GM19468 (cell line): Measurements from ENCODE around the gene ZBTB20.

Experiments used
- ATAC-seq: cut with Tn5 transposase; IDR thresholded peaks from one replicate; pipeline ENCODE4 v1.9.1; 2021; ENCODE audit warnings: mild to moderate bottlenecking, moderate library complexity, moderate number of reproducible peaks; ENCODE audit not compliant: unreplicated experiment; ENCODE audit errors: extremely low read depth

Gene ZBTB20

DNA sequence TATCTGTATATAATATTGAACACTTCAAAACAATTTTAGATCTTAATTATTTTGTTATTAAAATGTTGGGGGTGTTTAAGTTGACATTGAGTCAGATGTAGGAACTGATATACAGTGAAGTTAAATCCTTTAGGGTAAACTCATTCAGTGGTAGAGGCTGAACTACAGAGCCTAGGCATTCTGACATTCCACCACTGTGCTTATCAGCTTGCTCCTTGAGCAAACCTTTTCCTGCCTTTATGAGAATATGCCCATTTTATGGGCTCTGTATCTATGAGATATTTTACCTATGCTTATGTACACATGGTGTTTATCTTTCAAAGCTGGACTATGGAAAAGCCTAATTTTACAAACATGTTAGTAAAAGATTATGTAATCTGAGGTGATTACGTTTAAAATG is 407.5 kb downstream of the ZBTB20 start:
- no peak for ATAC-seq

DNA sequence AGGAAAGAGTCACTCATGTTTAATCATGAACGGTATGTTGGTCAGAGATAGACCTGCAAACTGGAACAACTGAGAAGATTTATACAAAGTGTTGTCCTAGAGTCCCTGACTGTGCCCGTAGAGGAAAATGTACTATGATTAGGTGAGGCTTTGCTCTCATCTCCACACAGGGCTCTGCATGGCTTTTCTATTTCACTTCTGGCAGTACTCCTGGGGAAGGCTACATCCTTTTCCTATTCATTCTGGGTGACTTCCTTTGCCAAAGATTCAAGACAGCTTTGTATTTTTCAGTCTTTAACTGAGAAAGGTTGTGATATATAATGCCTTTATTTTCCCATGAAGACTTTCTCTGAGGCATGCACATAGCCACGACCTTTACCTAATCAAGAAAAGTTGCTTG is 414.7 kb downstream of the ZBTB20 start:
- no peak for ATAC-seq

DNA sequence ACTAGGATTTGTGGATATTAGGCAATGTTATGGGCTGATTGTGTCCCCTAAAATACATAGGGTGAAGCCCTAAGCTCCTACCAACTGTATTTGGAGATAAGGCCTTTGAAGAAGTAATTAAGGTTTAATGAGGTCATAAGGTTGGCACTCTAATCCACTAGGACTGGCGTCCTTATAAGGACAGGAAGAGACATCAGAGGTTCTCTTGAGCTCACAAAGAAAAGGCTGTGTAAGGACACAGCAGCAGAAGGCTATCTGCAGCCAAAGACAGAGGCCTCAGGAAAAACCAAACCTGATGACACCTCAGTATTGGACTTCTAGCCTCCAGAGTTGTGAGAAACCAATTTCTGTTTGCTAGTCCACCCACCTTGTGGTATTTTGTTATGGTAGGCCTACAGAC is 416.7 kb downstream of the ZBTB20 start:
- no peak for ATAC-seq

DNA sequence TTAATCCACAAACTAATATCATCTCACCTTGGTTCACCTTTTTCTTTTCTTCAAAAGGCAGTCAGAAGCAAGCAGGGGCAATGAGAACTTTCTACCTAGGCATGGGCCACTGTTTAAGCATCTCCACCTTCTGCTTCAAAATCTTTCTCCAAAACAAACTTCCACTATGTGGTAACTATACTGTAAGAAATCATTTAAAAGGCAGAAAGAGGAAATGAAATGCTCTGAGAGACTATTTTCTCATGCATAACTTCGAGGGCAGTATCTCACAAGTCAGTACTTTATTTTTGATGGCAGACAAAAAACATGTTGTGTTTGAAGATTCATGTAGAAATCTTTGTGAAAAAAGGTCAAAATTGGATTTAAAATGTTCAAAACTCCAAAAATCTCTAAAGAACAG is 419.7 kb downstream of the ZBTB20 start:
- ATAC-seq, result no peak

DNA sequence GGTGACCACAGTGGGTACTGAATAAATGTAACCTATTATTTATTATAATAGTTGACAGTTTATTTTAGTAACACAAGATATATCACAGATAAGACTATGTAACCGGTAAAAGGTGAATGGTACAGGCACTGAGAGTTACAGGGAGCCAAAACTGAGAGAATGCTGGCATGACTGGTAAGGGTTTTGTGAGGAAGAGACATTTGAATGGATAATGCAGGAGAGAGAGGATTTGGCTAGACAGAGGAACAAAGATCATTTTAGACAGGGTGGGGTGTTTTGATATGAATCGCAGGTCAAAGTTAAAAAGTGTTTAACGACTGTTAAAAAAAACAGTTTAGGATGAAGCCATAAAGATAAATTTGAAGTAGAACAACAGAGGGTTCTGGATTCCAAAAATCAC is 421.1 kb downstream of the ZBTB20 start:
- no peak for ATAC-seq

DNA sequence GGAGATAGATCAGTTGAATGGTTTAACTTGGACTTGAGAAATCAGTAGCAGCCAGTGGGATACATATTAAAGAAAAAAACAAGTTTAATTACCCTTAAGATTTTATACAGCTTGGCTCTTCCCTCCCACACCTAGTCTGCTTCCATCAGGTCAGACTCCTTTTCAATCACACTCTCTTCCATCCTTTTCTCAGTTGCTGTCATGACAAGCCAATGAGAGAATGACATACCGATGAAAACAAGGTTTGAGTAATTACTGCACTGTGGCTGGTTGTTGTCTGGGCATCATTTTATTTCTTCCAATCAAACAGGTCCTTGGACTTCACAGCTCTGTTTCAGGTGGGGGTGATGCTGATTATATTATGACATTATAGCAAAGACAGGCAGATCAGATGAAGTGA is 424.6 kb downstream of the ZBTB20 start:
- ATAC-seq, result no peak

DNA sequence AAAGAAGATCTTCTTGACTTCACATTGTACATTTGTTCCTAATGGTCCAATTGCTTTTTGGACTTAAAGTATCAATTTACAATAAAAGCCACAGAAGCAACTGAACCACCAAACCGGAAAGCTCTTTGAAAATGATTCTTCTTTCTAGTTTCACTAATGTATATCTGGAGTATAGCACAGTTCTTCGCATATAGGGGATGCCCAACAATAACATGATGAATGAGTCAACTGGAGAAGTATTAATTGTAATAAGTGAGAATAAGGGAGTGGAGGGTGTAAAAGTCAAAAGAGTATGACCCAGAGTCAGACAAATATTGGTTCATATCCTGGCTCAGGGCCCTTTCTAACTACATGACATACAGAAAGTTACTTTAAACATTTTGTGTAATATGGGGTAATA is 425.2 kb downstream of the ZBTB20 start:
- no peak for ATAC-seq

DNA sequence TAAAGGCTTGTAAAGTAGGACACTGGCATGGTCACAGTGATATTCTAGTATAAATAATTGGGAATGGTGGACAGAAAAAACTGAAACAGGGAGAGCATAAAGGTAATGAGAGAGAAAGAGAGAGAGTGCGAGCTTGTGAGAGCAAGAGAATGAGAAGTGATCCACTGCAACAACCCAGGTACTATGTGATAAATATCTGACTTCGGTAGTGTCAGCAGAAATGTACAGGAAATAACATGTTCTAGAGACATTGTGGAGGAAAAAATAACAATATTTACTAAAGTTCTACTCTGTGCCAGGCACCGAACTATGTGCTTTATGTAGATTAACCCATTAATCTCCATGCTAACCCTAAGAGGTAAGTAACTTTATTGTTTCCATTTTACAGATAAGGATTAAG is 425.9 kb downstream of the ZBTB20 start:
- no peak for ATAC-seq

DNA sequence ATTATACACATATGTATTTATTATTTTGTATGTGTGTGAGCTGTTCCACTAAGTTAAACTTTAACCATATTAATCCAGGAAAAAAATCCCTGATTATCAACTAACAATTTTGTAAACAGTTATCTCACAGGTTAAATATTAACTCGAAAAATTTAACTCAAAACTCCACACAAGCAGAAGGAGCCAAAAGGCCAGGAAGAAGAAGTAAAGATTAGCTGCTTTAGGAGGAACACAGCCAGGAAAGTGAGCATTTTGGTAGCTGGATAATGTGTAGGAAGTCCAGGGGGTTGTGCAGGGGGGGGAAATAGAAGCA is 428.2 kb downstream of the ZBTB20 start:
- ATAC-seq, result no peak

DNA sequence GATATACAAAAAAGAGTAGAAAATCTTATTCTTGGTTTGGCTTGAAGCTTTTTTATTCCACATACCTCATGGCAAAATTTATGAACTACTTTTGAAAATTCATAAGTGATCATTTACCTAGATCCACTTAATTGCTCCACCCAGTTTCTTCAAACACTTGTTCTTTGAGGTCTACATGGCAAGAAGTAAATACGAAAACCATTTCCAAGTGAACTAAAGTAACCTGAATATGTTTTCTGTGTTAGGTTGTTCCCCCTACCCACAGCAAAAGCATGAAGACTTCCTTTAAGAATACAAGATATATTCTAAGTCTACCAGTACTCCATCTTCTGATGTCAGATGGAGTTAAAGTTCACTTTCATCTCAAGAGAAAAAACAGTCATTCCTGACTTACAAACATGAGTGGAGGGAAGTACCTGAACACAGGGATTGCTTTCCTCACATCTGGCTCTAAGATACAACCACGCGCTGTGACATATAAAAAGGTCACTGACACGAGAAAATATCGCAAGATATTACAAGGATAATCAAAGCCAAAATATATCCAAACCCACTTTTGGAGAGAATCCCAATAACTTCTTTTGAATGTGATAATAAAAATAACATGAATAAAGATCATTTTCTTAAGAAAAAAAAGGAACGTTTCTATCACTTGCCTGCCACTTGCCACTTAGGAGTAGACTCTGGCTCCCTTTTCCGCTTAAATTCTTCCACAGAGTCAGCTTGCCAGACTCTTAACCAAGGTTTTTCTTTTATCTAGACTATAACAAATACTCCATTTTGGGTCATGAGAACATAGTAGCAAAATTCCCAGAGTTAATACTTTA is 428.8 kb downstream of the ZBTB20 start:
- ATAC-seq, result no peak

DNA sequence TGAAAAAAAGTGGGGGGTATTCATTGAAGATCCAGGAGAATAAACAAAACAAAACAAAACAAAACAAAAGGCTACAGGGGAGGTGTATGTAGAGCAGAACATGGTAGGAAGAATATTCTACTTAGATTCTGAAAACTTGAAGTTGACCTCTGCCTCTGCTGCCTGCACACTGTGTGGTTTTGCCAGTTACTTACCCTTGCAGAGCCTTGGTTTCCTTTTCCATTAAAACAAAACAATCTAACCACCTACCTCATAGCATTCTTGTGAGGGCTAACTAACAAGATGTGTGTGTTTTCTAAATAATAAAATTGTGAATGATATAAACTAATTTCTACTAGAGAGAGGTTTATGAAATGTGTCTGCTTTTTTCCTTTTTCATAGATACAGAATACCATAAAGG is 430.2 kb downstream of the ZBTB20 start:
- no peak for ATAC-seq

DNA sequence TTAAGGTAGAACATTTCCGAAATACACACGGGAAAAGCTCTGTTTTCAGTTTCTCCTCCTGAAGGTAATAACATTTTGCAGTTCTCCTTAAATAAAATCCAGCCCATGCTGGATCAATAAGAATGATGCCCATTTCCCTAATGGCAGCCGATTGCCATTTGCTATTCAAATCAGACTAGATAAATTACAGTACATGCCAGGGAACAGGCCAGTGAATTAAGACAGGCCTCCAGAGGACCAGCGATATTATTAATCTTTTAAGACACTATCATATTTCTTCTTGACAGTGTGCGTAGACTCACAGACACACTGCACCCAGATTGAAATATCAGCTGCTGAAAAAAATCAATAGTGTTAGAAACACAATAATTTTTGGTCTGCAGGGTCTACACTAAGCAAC is 431.0 kb downstream of the ZBTB20 start:
- no peak for ATAC-seq

DNA sequence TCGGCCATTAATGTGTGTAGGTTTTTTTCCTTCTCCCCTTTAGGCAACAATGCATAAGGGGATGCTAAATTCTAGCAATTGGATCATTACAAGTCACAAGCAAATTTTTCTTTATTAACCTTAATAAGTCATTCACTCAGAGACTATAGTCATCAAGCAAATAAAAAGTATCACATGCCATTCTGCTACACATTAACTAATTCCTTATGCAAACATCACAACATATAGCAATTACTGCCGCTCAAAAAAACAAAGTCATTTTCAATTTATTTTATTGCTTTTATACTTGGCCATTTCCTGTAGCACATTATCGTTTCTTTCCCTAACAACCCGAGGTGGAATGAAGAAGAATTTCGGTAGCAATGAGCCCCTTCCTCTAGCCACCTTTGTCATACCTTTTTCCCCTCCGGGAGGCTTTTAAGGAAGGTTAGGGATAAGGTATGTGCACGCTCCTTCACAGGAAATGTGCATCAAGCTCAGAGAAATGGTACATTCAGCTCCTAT is 432.1 kb downstream of the ZBTB20 start:
- no peak for ATAC-seq

DNA sequence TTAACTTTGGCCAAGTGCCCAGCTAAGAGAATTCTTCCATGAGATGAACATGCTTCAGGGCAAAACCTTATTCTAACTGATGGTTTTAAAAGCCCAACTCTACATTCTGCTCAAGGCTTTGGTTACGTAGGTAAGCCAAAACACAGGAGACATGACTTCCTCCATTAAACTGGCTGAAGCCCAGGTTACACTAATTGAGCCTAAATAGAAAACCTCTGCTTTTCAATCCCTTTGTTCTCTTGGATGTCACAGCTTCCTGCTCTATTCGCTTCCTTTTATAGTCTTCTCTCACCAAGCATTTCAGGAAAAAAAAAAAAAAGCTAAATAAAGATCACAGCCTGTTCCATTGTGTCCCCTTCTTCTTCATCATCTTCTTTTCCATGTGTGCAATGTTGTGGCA is 432.9 kb downstream of the ZBTB20 start:
- no peak for ATAC-seq

DNA sequence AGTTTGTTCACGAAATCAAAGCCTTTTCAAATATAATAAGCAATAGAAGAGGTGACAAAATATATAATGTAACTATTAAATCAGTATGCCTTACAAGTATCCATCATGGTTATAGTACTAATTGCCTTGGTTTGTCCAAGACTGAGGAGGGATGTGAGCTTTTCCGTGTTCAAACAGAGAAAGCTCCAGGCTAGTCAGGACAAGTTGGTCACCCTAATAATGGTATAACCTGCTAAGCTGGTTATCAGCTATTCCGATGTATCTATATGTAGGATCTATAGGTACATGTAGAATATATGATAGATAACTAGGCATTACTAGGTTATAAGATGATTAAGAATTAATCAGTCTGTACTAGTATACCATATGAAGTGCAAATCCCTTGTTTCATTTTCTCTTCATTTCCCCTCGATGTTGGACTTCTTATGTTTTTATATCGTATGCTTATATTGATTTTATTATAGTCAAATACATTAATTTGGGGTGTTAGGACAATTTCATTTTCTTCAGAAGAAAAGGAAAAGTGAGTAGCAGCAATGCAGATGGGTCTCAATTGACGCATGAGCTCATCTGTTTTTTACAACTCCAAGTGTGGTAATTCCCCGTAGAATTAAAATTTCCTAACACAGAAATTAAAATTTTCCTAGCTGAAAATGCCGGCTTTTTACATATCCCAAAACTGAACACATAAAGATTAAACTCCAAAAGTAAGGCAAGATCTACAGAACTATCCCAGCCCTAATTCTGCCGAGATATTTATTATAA is 434.2 kb downstream of the ZBTB20 start:
- no peak for ATAC-seq

DNA sequence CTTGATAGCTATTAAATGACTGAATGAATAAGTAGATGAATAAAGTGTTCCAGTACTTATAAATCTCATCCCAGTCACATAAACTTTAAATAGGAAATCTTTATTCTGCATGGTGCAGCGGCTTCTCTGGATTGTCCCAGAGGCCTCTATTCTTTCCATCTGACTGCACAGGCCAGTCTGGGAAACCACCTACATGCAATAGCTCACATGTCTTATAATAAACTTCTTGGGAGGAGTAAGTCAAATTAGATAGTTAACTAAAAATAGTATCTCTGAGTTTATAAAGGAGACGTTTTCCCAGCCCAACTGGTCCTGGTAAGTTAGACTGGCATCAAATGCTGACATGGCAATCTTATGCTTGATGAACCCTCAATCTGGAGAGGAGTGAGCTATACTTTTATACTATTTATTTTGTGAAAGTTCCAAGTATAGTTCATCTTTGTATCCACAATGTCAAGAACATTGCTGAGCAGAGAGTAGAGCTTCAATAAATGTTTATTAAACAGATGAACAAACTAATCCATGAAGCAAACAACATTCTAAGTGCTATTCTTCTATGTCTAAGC is 435.7 kb downstream of the ZBTB20 start:
- ATAC-seq, result no peak

DNA sequence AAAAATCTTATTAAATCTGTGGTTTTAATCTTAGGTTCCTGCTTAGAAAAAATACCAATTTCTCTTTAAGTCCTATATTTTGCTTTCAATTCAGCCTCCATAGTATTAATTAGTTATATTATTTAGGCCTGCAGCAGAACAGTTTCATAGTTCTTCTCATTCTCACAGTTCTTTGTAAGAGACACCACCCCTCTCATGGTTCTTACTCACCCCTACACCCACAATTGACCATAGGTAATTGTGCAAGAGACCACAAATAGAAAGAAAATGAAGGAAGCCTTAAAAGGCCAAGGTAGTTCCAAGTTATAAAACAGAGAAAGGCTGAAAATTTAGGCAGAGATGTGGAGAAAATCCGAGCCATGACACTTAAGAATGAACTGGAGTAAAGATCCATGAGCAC is 438.0 kb downstream of the ZBTB20 start:
- ATAC-seq, result no peak

DNA sequence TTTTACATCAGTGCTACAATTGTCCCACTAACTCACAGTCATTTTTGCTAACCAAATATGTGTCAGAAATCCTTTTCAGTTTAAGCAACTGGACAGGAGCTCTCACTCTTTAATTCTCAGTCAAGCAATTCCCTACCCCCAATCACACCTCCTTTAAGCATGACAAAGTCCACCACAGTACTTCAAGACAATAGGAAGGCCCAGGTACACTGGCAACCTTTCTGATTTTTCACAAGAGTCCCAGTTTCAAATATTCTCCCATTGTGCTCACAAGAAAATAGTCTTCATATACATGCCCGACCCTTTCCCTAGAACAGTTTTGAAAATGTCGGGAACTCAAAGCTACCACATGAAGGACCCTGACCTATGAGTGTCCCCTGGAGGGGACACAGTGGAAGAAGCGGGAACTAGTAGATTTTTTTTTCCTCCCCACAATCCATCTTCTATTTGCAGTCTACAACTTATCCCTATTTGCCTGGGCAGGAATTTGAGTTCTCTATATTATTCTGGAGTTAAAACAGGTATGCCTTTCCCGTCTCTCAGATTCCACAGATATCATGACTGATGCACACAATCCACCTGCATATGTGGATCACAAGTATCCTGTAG is 439.7 kb downstream of the ZBTB20 start:
- ATAC-seq, result no peak

DNA sequence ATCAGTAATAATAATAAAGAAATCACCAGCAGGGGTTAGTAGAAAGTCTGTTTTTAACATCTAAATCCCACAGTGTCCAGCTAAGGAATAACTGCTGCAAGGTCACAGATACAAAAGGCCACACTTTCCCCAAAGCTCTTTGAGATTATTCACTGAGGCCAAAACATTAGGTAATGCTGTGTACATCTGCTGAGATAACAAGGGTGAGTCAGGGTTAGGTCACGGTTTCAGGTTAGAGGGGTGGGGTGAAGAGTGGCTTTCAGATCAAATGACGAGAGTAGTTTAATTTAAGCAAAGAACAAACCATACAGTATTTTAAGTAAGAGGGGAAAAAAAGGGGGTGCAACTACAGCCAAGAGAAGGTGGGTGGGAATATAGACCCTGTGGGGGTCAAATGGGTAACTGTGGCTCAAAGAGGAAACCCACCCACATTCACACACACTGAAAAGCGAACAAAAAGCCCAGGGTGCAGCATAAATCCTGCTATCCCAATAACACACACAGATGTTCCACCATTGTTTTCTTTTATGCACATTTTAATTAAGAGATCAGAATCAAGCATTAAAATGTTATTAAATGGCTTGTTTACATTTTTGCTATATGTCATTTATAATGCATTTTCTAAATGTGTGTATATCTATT is 440.4 kb downstream of the ZBTB20 start:
- ATAC-seq, result no peak

DNA sequence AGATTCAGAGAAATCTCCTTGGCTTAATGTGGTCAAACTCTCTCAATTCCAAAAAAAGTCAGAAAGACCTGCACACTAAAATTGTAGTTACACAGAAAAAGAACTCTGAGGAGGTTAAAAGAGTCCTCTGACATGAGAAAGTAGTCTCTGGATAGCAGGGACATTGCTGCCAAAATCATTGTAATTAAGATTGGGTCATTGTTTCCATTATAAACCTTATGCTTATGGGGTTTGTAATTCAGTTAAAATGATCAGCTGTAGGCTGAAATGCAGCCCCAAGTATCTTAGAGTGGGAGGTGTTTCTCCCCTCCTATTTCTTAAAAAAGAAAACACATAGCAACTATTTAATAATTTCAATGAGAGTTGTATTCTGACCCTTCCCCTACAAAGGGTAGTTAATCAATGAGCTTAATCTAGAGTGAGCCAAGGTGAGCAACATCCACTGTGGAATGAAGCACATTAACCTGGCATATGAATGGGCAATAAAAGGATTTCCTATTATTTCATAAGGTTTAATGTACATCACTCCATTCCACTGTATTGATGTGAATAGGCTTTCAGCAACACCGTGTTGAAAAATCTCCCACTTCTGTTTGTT is 446.4 kb downstream of the ZBTB20 start:
- ATAC-seq, result no peak
